ENCODE data around the gene MYO3B. TPM values are rescaled to one million over a fixed set of nuclear protein-coding genes. Genes with fewer than 3 reads are reported as not detected.
"Not testable (repeated sequence)": the region's sequence is repeated elsewhere in the genome, so short reads cannot be mapped to it uniquely, and the experiment has no call there.

MYO3B gene
- total RNA-seq, 1 donor, result 0.21 TPM

DNA sequence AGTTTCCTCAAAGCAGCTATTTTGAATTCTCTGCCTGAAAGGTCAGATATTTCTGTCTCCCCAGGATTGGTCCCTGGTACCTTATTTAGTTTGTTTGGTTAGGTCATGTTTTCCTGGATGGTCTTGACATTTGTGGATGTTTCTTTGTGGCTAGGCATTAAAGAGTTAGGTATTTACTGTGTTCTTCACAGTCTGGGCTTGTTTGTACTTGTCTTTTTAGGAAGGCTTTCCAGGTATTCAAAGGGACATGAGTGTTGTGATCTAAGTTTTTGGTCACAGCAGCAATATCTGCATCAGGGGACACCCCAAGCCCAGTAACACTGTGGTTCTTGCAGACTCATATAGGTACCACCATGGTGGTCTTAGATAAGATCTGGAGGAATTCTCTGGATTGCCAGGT, 11.8 kb downstream of the MYO3B start:
- Histone ChIP-seq H3K9me3 (ENCODE audit: low read depth, low read length) (peaks cover 22% of the 10 kb centered on the region), H3K4me1 (ENCODE audit: insufficient read depth, low read length) (no peaks in the 10 kb centered on the region), H3K4me3 (ENCODE audit: low read length) (no peak overlapping the region), H3K27me3 (ENCODE audit: insufficient read depth, low read length) (no peaks in the 10 kb centered on the region)

DNA sequence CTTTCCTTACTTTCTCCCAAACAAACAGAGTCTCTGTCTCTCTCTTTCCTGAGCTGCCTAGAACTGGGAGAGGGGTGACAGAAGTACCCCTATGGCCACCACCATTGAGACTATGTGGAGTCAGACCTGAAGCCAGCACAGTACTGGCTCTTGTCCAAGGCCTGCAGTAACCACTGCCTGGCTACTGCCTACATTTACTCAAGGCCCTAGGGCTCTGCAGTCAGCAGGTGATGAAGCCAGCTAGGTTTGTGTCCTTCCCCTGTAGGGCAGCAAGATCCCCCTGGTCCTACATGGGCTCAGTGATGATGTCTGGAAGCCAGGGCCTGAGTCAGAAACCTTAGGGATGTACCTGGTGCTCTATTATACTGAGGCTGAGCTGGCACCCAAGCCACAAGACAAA, 12.2 kb downstream of the MYO3B start:
- Histone ChIP-seq H3K4me1 (ENCODE audit: insufficient read depth, low read length) (no peaks in the 10 kb centered on the region), H3K27me3 (ENCODE audit: insufficient read depth, low read length) (no peaks in the 10 kb centered on the region)

DNA sequence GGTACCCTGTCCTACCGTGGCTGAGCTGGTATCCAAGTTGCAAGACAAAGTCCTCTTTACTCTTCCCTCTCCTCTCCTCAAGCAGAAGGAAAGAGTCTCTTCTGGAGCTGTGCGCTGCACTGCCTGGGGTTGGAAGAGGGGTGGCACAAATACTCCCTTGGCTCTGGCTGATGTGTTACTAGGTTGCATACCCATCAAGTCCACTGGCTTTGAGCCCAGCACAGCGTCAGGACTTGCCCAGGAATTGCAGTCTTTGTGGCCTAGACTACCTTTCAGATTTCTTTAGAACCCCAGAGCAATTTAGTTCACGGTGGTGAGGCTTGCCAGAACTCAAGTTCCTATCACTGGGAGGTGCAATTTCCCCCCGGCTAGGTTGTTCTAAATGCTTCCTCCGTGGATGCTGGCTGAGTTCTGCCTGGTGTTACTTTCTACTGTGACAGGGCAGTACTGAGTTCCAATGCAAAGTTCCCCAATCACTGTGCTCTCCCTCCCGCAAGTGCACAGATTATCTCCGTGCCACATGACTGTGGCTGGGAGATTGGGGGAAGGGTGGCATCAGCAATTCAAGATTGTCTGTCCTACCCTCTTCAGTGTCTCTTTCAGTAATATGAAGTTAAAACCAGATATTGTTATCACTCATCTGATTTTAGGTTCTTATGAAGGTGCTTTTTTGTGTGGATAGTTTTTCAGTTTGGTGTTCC, 13.4 kb downstream of the MYO3B start:
- no peaks in the 10 kb centered on the region for H3K4me1 ChIP-seq (ENCODE audit: insufficient read depth, low read length)
- H3K27me3 ChIP-seq (ENCODE audit: insufficient read depth, low read length), result no peaks in the 10 kb centered on the region
- no peak overlapping the region for H3K4me3 ChIP-seq (ENCODE audit: low read length)
- H3K9me3 ChIP-seq (ENCODE audit: low read depth, low read length), result peaks cover 14% of the 10 kb centered on the region

More for the DNA sequence above, 12.2 kb downstream of the MYO3B start:
- H3K4me3 ChIP-seq (ENCODE audit: low read length), result no peak overlapping the region
- peaks cover 22% of the 10 kb centered on the region for H3K9me3 ChIP-seq (ENCODE audit: low read depth, low read length)

DNA sequence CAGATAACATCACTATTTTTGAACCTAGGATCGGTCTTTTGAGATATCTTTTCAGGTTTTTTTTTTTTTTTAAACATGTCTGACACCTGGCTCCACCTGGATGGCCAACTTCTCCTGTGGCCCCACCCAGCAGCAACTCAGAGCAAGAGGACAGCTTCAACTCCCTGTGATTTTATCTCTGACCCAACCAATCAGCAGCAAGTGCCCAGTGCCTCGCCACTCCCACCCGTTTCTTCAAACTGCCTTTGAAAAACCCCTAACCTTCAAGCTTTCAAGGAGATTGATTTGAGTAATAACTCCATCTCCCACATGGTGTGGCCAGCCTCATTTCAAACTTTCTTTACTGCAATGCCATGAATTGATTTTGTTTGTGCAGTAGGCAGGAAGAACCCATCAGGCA, 19.0 kb downstream of the MYO3B start:
- H3K4me1 ChIP-seq (ENCODE audit: insufficient read depth, low read length), result no peaks in the 10 kb centered on the region
- H3K9me3 ChIP-seq (ENCODE audit: low read depth, low read length), result no peaks in the 10 kb centered on the region
- no peak overlapping the region for H3K4me3 ChIP-seq (ENCODE audit: low read length)
- H3K27me3 ChIP-seq (ENCODE audit: insufficient read depth, low read length), result no peaks in the 10 kb centered on the region

DNA sequence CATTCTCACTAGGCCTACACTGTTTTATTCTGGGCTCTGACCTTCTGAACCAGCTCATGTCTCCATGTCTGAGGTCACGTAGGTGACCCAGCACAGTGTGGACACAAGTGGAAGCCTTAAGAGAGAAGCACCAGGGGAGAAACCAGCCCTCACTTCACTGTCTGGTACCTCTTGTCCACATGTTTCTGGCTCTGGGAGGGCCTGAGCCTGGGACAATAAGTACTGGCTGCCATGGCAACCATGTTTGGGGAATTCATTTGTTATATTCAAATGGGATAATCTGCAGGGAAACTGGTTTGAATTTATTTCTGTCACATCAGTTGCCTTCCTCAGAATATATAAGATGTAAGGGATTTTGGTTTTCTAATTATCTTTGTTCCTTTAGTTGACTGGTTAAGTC, 23.3 kb downstream of the MYO3B start:
- H3K27me3 ChIP-seq (ENCODE audit: insufficient read depth, low read length), result no peaks in the 10 kb centered on the region
- no peak overlapping the region for H3K4me3 ChIP-seq (ENCODE audit: low read length)
- H3K4me1 ChIP-seq (ENCODE audit: insufficient read depth, low read length), result no peaks in the 10 kb centered on the region
- no peaks in the 10 kb centered on the region for H3K9me3 ChIP-seq (ENCODE audit: low read depth, low read length)

DNA sequence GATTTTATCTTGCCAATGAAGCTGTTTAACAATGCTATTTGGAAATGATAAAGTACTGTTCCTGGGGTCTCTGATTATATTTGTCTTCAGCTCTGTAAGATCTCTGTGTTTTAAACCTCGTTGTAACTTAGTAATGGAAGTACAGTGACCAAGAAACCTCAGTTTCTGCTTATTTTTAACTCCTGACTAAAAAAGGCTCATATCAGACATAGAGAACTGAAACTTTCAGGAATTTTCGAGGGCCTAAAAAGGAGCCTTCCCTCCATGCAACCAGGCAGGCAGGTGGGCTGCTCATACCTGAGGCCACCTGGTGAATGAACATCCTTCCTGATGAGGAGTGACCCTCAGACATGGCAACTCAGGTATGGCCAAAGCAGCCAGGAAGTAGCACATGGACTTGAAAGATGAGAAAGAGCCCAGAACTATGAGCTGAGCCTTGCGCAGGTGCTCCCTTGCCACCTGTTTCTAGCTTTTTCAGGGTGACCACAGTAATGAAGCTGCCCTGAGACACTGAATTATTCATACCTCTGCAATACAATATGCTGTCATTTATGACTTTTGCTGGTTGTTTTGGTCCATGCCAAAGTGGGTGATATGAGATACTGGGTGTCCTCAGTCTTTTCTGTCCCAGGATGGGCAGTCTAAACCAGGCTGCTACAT, 23.9 kb downstream of the MYO3B start:
- no peaks in the 10 kb centered on the region for H3K27me3 ChIP-seq (ENCODE audit: insufficient read depth, low read length)
- no peaks in the 10 kb centered on the region for H3K9me3 ChIP-seq (ENCODE audit: low read depth, low read length)
- H3K4me1 ChIP-seq (ENCODE audit: insufficient read depth, low read length), result no peaks in the 10 kb centered on the region
- H3K4me3 ChIP-seq (ENCODE audit: low read length), result no peak overlapping the region

DNA sequence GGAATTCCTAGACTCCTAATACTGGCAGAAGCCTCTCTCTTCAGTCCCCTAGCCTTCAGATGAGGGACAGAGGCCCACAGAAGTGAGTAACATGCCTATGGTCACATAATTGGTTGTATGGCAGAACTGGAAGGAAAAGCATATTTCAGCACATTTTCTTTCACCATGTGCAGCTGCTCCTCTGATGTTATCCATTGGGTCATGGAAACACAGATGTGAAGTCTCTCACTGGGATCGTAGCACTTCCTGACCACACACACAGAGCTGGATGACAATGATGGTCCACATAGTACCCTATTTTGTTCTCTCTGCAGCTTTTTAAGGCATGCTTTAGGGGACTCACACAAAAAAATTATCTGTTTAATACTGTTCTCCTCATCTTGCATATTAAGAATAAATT, 24.5 kb downstream of the MYO3B start:
- Histone ChIP-seq H3K27me3 (ENCODE audit: insufficient read depth, low read length) (no peaks in the 10 kb centered on the region), H3K4me1 (ENCODE audit: insufficient read depth, low read length) (no peaks in the 10 kb centered on the region), H3K9me3 (ENCODE audit: low read depth, low read length) (no peaks in the 10 kb centered on the region)

DNA sequence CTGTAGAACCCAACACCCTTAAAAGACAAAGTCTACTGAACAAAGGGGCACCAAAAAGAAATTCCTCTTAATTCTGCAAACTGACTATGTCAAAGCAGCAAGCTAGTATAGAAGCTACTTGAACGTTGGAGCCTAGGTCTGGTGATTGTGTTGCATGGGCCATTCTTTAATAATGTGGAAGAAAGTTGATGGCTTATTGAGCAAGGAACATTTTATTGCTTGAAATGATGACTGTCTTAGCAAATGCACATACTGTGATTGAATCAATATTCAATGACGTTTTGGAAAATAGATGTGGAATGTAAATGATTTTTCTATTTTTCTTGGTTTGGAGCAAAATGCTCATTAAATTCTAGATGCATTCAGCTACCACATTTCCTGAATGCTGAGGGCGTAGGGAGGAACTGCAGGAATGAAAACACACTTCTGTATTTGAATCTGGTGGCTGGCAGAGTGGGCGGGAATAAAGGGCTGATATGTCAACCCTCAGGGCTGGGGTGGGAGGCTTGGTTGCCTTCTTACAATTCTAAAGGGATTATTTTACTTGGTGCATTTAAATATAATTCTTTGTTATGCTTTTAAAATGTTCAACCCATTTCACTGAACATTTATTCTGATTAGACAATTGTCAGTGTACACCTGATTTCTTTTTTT, 26.5 kb downstream of the MYO3B start:
- no peaks in the 10 kb centered on the region for H3K4me1 ChIP-seq (ENCODE audit: insufficient read depth, low read length)
- no peak overlapping the region for H3K4me3 ChIP-seq (ENCODE audit: low read length)
- H3K9me3 ChIP-seq (ENCODE audit: low read depth, low read length), result no peaks in the 10 kb centered on the region
- no peaks in the 10 kb centered on the region for H3K27me3 ChIP-seq (ENCODE audit: insufficient read depth, low read length)

More for the DNA sequence above, 24.5 kb downstream of the MYO3B start:
- H3K4me3 ChIP-seq (ENCODE audit: low read length), result no peak overlapping the region

DNA sequence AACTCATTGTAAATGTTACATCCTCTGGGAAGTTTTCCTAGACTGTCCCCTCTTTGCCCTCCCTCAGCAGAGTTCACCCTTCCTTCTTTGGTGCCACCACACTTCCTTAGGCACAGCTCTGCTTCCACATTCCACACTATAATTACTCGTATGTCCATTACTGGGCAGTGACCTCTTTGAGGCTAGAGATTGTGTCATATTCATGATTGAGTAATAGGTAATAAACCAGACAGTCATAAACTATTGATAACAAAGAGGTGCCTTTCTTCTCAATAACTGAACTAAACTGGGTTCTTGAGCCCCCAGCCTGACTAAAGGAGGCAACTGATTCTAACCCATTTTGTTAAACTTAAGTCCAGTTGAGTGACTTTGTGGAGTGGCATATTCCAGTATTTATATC, 28.3 kb downstream of the MYO3B start:
- H3K4me3 ChIP-seq (ENCODE audit: low read length), result no peak overlapping the region
- H3K4me1 ChIP-seq (ENCODE audit: insufficient read depth, low read length), result no peaks in the 10 kb centered on the region
- H3K27me3 ChIP-seq (ENCODE audit: insufficient read depth, low read length), result no peaks in the 10 kb centered on the region
- H3K9me3 ChIP-seq (ENCODE audit: low read depth, low read length), result no peaks in the 10 kb centered on the region

DNA sequence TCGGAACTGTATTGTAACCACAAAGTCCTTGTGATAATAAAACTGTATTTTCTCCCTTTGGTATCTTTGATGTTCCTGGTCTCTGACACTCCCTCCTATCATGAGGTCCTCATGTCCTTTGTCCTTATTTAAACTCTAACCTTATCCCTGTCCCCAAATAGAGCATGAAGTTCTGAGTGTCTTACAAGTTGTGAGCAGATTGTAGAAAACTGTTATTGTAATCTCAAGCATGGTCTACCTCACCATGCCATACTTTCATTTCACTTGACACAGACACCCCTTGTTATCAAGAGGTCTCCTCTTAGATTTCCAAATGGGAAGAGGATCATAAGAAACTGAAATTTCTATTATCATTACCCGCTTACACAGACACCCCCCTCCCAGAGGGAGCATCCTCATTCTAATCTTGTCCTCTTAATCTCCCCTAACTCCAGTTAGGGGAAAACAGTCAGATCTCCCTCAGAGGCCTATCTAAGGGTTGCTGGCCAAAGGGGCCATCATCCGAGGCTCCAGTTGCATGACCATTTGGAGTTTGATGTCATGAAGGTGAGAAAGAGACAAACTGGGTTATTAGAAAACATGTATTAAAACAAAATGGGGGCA, 29.0 kb downstream of the MYO3B start:
- no peaks in the 10 kb centered on the region for H3K4me1 ChIP-seq (ENCODE audit: insufficient read depth, low read length)
- no peak overlapping the region for H3K4me3 ChIP-seq (ENCODE audit: low read length)
- H3K27me3 ChIP-seq (ENCODE audit: insufficient read depth, low read length), result no peaks in the 10 kb centered on the region
- no peaks in the 10 kb centered on the region for H3K9me3 ChIP-seq (ENCODE audit: low read depth, low read length)

DNA sequence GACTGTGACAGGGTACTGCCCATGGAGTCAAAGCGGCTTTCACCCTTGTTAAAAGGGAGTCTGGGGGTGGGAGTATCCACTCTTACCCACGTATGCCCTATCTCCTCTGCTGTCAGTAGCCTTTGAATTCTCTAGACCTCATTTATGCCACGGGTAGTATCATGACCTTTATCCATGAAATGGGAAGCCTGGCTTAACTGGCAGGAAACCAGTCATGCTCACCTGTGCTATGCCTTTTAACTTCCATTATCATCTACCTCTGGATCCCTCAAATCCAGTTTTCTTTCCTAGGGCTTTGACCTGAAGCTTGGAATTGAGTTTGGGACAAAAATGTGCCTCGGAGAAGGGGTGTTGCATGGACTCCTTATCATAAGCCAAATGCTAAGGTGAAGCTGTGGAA, 30.0 kb downstream of the MYO3B start:
- Histone ChIP-seq H3K9me3 (ENCODE audit: low read depth, low read length) (no peaks in the 10 kb centered on the region), H3K27me3 (ENCODE audit: insufficient read depth, low read length) (no peaks in the 10 kb centered on the region), H3K4me3 (ENCODE audit: low read length) (no peak overlapping the region), H3K4me1 (ENCODE audit: insufficient read depth, low read length) (no peaks in the 10 kb centered on the region)

DNA sequence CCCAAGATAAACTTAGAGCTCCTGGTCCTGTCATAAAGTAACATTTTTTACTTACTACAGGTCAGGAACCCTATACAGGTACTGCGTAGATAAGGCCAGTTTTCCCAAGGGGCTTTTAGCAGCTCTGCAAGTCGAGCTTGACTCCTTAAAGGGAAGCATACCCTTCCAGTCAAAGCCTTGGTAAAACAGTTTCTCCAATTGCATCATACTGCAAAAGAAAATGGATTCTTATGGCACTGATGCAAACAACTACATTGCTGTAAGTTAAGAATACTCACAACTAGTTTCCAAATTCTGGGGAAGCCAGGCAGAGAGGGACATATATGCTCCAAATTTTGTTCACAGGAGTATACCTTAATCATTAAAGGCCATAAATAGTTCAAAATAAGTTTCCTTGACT, 31.0 kb downstream of the MYO3B start:
- H3K9me3 ChIP-seq (ENCODE audit: low read depth, low read length), result no peaks in the 10 kb centered on the region

DNA sequence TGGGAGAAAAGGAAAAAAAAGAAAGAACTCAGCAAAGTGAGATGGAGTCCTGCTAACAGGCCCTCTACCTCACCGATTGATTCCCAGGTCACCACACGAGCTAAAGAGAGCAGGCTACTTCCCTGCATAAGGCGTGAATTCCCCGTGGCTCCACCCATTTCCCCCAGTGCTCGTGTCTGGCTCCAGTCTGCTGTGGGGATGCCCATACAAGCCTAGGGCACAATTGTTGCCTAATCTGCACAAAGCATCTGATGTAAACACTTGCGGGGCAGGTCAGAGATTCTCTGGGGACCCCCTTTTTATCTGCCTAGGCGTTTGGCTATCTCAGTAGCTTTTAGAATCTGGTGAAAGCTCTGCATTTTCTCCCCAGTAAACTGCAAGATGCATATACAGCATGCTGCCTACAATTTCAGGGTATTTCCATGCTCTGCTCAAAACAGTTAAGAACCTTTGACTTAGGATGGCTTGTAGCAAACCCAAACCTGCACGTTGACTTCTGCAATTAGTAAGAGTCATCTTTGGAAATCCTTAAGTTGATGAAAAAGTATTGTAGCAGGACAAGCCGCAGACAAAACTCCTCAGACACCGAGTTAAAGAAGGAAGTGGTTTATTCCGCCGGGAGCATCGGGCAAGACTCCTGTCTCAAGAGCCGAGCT, 34.8 kb downstream of the MYO3B start:
- H3K27me3 ChIP-seq (ENCODE audit: insufficient read depth, low read length), result no peaks in the 10 kb centered on the region
- no peak overlapping the region for H3K4me3 ChIP-seq (ENCODE audit: low read length)
- H3K4me1 ChIP-seq (ENCODE audit: insufficient read depth, low read length), result no peaks in the 10 kb centered on the region
- no peaks in the 10 kb centered on the region for H3K9me3 ChIP-seq (ENCODE audit: low read depth, low read length)

More for the DNA sequence above, 31.0 kb downstream of the MYO3B start:
- H3K27me3 ChIP-seq (ENCODE audit: insufficient read depth, low read length), result no peaks in the 10 kb centered on the region
- H3K4me3 ChIP-seq (ENCODE audit: low read length), result no peak overlapping the region
- no peaks in the 10 kb centered on the region for H3K4me1 ChIP-seq (ENCODE audit: insufficient read depth, low read length)

DNA sequence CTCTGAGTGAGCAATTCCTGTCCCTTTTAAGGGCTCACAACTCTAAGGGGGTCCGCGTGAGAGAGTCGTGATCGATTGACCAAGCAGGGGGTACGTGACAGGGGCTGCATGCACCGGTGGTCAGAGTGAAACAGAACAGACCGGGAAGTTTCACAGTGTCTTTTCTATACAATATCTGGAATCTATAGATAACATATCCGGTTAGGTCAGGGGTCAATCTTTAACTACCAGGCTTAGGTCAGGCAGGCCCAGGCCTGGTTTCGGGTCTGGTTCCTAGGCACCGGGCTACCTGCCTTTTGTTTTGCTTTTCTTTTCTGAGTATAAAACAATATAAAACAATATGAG, 35.3 kb downstream of the MYO3B start:
- not testable (repeated sequence) for H3K27me3 ChIP-seq (ENCODE audit: insufficient read depth, low read length); H3K4me1 ChIP-seq (ENCODE audit: insufficient read depth, low read length); H3K9me3 ChIP-seq (ENCODE audit: low read depth, low read length); H3K4me3 ChIP-seq (ENCODE audit: low read length)

DNA sequence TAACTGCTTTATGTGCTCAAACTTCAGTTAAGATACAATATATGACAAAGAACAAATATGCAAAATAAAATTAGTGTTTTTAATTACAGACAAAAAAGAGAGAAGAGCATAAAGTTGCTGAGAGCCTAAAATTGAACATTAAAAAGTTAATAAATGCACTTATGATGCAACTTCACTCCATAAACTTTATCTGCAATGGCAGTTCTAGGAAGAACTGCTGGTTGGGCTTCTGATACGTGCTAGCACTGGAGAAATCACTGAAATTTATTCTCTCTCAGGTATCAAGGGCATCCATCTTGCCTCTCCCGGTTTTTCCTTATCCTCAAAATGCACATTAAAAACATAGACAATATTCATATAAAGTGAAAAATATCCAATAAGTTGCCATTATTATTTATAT, 35.7 kb downstream of the MYO3B start:
- Histone ChIP-seq H3K4me3 (ENCODE audit: low read length) (no peak overlapping the region), H3K9me3 (ENCODE audit: low read depth, low read length) (no peaks in the 10 kb centered on the region), H3K4me1 (ENCODE audit: insufficient read depth, low read length) (no peaks in the 10 kb centered on the region), H3K27me3 (ENCODE audit: insufficient read depth, low read length) (no peaks in the 10 kb centered on the region)
